NOMO-1 (cell line): Measurements from ENCODE around the gene OR10H3.

Source experiments
- DNase-seq, 2 experiments: peaks; one replicate each; lab custom pipeline; 2025; ENCODE audit not compliant: unreplicated experiment in 2 of 2; lab: John Stamatoyannopoulos, UW

Gene OR10H3

DNA sequence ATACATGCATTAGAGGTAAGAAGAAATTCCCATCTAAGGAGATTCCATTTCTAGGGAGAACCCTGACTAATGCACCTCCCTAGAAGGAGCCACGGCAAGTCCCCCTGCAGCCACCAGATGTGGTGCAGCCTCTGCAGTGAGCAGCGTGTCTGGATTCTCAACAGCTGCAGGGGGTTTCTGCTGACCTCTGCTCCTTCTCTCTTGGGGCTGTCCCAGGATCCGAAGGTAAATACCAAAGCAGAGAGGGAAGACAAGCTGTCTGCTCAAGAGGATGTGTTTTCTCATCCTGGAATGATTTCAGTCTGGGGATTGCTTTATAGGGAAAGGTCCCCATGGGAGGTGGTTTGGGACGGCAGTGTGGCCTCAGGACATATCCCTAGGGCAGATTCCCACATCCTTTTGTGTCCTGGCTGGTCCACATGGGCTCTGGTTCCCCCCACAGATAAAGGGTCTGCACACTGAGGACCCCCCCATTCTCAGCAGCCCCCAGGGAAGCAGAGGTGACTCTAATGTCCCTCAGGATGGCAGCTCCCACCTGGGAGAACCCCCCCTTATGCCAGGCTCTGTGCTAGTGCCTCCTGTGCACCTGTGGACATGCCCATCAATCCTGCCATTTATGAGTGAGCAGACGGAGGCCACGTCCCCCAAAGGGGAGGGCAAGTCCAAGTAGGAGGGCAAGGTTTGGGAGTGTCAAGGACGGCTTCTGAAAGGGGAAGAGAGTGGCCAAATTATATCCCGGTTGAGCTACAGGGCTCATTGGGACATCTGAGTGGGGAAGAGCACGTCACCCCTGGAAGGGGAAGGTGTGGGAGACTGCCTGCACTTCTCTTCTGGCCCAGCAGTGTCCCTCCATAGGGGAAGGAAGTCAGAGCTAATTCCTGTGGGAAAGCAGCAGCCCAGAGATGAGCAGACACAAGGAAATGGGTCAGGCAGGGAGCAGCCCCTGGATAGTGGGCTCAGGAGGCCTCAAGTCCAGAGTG, 39.5 kb downstream of the OR10H3 start:
- no peak for DNase-seq

GRCh38 chr19:15779756-15780476, 42.1 kb downstream of the OR10H3 start:
- no peak for DNase-seq

- DNase-seq = no peak
Observed at GRCh38 chr19:15780610-15781418, 43.0 kb downstream of the OR10H3 start.

DNA sequence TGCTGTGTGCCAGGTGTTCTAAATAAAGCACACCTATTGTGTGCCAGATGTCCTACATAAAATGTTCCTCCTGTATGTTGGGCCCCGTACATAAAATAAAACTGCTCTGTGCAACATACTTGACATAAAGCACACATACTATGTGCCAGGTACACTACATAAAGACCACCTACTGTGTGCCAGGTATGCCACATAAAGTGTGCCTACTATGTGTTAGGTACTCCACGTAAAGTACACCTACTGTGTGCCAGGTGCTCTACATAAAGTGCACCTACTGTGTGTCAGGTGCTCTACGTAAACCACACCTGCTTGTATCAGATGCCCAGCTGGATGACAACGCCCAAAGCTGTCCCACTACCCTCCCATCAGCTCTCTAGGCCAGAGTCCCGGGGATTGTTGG, 43.9 kb downstream of the OR10H3 start:
- DNase-seq = no peak

DNA sequence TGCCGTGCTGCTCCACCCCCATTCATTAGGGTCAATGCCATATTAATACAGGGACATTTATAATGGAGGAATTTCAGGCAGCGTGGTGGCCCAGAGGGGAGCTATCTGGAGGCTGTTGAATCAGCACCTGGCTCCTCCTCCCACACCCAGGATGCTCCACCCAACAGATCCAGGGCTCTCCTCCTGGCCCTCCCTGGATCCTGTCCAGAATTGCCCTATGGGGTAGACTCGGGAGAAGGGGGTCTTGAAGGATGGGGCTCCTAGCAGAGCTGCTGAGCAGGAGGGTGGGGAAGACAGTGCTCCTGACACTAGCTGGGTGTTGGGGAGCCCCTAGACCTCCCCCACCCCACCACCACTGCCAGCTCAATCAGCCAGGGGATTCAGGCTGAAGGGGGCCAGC, 44.4 kb downstream of the OR10H3 start:
- DNase-seq = no peak

GRCh38 chr19:15782896-15783295, 45.1 kb downstream of the OR10H3 start:
- peak in 1 of 2 experiments; percentile 18 for DNase-seq

DNA sequence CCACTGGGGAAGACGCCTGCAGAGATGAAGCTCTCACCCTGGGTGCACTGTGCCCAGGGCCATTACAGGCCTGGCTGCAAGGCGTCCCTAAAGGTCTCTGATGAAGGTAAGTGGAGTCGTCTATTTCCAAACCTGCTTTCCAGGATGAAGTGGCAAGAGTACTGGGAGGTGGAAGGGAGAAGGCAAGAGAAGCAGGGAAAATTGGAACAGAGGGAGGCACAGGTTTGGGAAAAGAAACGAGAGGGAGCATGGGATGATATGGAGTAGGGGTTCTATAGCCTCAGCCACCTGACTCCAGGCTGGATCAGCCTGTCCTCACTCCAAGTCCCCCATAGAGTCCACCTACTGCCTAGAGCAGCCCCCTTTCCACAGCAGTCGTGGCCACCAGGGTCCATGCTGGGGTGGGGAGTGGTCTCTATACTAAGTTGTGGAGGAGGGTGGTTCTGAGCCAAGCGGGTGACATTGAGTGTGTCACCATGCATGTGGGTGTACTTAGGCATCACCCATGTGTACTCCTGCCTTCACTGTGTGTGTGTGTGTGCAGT, 49.9 kb downstream of the OR10H3 start, which contains the start of gene OR10H5:
Gene OR10H5 (plus strand): TSS at position 51 of the 545 bp plus-strand sequence. CDS start 6,388 bp downstream, outside the sequence.
- DNase-seq = no peak

DNA sequence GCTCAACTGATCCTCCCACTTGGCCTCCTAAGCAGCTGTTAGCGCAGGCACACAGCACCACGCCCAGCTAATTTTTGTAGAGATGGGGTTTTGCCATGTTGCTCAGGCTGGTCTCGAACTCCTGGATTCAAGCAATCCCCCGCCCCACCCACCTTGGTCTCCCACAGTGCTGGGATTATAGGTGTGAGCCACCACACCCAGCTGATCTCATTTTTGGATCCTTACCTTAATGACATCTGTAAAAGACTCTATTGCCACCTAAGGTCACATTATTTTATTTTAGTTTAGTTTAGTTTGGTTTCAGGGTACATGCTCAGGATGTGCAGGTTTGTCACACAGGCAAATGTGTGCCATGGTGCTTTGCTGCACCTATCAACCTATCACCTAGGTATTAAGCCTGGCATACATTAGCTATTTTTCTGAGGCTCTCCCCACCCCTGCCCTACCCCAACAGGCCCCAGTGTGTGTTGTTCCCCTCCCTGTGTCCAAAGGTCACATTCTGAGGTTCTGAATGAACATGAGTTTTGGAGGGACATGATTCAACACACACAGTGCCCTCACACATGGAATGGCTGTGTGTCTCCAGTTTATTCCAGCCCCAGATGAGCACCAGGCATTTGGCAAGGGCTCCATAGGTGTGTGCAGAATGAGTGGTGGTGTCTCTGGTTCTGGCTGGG, 50.9 kb downstream of the OR10H3 start:
- no peak for DNase-seq

DNA sequence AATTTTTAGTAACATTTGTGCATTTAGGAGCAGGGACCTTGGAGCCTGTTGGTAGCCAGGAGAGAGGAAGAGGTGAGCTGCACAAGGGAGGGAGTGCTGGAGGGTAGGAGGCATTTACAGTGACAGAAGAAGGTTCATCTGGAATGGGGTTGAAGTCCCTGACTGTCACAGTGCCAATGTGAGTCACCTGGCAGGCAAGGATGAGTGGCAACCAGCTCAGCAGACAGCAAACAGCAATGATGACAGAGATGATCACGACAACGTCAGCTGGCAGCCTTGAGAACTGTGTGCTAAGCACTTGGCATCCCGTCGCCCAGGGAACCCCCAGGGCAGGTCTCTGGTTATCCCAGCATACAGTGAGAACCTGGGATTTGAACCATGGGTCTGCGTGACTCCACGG, 52.3 kb downstream of the OR10H3 start:
- no peak for DNase-seq
